ENCODE data around the gene ATP8B2.
A peak's percentile ranks its signal among the peaks of the same experiment; 100 is the strongest.
"Not testable (repeated sequence)": the region's sequence is repeated elsewhere in the genome, so short reads cannot be mapped to it uniquely, and the experiment has no call there.

Gene ATP8B2

GRCh38 chr1:154324669-154325582, at the start of gene ATP8B2:
ATP8B2 (plus strand) TSS chr1:154325525; CDS start chr1:154328142, 2,617 bp downstream.
- DNase-seq (ENCODE audit: insufficient read length, low spot score), result peak; percentile 81
- no peak for FAIRE-seq

DNA sequence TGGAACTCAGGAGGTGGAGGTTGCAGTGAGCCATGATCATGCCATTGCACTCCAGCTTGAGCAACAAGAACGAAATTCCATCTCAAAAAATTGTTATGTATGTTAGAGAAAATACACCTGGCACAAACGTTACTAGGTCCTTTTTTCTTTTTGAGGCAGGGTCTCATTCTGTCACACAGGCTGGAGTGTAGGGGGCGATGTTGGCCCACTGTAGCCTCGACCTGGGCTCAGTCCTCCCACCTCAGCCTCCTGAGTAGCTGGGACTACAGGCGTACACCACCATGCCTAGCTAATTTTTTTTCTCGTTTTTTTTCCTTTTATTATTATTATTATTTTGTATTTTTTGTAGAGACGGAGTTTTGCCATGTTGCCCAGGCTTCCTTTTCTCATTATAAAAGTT, 48.5 kb upstream of the ATP8B2 start:
- no peak for DNase-seq (ENCODE audit: insufficient read length, low spot score)
- FAIRE-seq, result no peak

DNA sequence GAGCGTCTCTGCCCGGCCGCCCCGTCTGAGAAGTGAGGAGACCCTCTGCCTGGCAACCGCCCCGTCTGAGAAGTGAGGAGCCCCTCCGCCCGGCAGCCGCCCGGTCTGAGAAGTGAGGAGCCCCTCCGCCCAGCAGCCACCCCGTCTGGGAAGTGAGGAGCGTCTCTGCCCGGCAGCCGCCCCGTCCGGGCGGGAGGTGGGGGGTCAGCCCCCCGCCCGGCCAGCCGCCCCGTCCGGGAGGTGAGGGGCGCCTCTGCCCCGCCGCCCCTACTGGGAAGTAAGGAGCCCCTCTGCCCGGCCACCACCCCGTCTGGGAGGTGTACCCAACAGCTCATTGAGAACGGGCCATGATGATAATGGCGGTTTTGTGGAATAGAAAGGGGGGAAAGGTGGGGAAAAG, 37.7 kb upstream of the ATP8B2 start:
- not testable (repeated sequence) for FAIRE-seq; DNase-seq (ENCODE audit: insufficient read length, low spot score)

DNA sequence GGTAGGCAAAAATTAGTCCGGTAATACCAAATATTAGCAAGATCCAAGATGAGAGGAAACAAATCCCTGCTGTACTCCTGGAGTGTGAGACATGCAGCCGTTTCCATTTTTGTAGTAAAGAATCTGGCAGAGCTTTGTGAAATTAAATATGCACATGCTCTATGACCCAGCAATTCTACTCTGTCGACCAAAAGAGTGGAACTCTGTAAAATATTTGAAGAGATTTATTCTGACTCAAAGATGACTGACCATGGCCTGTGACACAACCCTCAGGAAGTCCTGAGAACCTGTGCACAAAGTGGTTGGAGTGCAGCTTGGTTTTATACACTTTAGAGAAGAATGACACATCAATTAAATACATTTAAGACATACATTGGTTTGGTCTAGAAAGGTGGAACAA, 36.7 kb upstream of the ATP8B2 start:
- FAIRE-seq, result no peak
- DNase-seq (ENCODE audit: insufficient read length, low spot score), result no peak

- FAIRE-seq, result no peak
- DNase-seq (ENCODE audit: insufficient read length, low spot score), result no peak
Measured at GRCh38 chr1:154290921-154291320, 34.4 kb upstream of the ATP8B2 start.

DNA sequence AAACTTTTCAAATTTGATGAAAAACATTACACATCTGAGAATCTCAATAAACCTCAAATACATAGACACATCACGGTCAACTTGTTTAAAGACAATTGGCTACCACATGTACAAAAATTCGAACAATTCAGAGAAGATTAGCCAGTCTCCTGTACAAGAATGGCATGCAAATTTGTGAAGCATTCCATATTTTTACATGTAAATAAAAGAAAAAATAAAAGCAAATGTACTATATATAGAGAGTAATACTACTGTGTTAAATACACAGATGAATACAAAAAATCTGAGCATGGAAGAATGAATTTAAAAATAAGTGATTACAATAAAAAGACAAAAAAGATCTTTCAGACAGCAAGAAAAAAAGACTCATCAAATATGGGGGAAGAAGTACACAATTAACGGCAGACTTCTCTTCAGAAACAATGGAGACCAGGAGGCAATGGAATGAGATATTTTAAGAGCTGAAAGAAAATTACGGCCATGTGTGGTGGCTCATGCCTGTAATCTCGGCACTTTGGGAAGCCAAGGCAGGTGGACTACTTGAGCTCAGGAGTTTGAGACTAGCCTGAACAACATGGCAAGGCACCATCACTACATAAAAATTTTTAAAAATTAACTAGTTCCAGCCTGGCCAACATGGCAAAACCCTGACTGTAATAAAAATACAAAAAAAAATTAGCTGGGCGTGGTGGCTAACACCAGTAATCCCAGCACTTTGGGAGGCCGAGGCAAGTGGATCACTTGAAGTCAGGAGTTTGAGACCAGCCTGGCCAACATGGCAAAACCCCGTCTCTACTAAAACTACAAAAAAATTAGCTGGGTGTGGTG, 29.7 kb upstream of the ATP8B2 start:
- no peak for DNase-seq (ENCODE audit: insufficient read length, low spot score)
- no peak for FAIRE-seq

GRCh38 chr1:154301582-154301981, 23.7 kb upstream of the ATP8B2 start:
- no peak for FAIRE-seq
- DNase-seq (ENCODE audit: insufficient read length, low spot score), result no peak

- DNase-seq (ENCODE audit: insufficient read length, low spot score) (no peak), FAIRE-seq (no peak)
Measured at GRCh38 chr1:154304664-154305337, 20.5 kb upstream of the ATP8B2 start.

DNA sequence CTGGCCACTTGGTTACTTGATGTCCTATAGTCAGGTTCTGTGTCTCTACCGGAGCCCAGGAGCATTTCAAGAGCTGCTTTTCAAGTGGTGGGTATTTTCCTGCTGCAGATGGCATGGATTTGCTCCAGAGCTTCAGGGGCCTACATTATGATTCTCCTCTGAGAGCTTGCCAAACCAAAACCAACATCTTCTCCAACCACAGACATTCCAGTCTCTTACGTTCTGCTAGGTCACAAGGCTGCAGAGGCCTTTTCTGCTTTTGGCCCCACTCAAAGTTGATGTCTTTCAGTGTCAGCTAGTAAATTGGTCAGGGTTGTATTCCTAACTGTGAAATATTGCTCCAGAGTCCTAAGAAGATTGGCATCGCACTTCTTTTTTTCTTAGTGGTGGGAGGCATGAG, 19.2 kb upstream of the ATP8B2 start:
- DNase-seq (ENCODE audit: insufficient read length, low spot score) (no peak), FAIRE-seq (no peak)

DNA sequence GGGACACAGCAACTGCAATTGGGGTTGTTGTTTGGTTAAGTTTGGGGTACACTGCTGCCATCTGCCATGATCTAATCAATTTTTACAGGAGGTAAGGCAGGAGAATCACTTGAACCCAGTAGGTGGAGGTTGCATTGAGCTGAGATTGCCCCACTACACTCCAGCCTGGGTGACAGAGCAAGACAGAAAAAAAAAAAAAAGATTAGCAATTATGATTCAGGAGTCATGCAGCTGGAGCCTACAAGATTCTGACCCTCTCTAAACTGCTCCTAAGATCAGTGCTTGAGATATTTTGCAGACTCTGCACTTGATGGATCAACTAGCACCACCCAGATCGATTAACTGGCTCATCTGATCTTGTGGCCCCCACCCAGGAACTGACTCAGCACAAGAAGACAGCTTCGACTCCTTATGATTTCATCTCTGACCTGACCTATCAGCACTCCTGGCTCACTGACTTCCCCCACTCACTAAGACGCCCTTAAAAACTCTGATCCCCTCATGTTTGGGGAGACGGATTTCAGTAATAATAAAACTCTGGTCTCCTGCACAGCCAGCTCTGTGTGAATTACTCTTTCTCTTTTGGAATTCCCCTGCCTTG, 17.6 kb upstream of the ATP8B2 start:
- FAIRE-seq; DNase-seq (ENCODE audit: insufficient read length, low spot score): not testable (repeated sequence)

DNA sequence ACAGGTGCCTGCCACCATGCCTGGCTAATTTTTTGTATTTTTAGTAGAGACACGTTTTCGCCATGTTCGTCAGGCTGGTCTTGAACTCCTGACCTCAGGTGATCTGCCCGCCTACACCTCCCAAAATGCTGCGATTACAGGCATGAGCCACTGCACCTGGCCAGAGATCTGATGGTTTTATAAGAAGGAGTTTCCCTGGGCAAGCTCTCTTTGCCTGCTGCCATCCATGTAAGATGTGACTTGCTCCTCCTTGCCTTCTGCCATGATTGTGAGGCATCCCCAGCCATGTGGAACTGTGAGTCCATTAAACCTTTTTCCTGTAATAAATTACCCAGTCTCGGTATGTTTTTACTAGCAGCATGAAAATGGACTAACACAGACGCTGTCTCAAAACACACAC, 16.2 kb upstream of the ATP8B2 start:
- not testable (repeated sequence) for FAIRE-seq; DNase-seq (ENCODE audit: insufficient read length, low spot score)

DNA sequence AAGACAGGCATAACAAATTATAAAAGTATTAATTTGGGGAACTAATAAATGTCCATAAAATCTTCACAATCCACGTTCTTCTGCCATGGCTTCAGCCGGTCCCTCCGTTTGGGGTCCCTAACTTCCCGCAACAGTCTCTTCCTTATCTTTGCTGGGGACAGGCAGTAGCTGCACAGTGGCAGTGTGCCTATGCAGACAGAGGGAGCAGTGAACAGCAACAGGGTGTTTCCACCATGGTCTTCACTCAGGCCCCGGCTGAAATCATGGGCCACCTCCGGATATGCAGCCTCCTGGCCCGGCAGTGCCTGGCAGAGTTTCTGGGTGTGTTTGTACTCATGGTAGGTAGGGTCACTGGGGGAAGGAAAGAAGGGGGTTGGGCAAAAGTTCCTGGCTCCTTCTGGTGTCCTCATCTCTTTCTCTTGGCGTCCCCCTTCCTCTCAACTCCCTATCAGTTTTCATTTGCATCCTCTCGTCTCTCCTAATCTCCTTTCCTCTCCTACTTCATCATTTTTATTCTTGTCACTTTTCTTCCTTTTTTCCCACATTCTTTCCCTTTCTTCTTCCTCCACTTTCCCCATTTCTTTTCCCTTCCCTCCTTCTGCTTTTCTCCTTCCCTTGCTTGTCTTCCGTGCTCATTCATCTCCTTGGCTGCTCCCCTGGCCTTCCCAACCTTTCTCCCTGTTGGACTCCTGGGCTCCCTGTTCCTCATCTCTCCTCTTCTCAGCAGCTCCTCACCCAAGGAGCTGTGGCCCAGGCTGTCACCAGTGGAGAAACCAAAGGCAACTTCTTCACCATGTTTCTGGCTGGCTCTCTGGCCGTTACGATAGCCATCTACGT, 12.9 kb upstream of the ATP8B2 start:
- not testable (repeated sequence) for DNase-seq (ENCODE audit: insufficient read length, low spot score); FAIRE-seq

DNA sequence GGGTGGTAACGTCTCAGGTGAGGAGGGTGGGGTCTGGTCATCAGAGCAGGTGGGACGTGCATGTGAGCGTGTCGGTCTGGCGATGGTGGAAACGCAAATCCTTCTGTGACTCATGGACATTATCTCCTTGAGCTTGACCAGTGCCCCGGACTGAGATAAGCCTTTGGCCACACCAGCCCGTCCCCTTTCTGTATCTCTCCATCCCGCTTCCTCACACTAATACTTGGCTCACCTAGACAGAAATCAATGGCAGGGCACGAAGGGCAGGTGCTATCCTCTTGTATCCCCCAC, 12.3 kb upstream of the ATP8B2 start:
- DNase-seq (ENCODE audit: insufficient read length, low spot score) (no peak), FAIRE-seq (no peak)

DNA sequence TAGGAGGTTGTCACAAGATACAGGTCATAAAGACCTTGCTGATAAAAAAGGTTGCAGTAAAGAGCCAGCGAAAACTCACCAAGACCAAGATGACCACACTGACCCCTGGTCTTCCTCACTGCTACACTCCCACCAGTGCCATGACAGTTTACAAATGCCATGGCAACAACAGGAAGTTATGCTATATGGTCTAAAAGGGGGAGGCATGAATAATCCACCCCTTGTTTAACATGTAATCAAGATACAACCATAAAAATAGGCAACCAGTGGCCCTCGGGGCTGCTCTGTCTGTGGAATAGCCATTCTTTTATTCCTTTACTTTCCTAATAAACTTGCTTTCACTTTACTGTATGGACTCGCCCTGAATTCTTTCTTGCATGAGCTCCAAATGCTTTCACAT, 11.1 kb upstream of the ATP8B2 start:
- FAIRE-seq; DNase-seq (ENCODE audit: insufficient read length, low spot score): not testable (repeated sequence)

DNA sequence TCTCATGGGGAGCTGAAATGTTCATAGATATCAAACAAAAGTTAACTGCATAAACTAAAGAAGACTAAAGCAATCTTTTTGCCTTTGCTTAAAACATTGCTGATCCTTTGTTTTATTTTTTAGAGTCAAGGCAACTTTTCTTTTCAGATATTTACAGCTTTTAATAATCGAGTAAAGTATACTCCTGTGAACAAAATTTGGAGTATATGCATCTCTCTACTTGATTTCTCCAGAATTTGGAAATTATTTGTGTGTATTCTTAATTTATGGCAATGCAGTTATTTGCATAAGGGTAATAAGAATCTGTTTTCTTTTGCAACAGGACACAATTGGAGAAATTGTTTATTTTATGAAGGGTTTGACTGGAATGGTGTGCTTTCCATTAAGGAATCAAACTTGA, 8.6 kb upstream of the ATP8B2 start:
- no peak for DNase-seq (ENCODE audit: insufficient read length, low spot score)
- FAIRE-seq, result no peak

GRCh38 chr1:154318386-154318785, 6.9 kb upstream of the ATP8B2 start:
- DNase-seq (ENCODE audit: insufficient read length, low spot score) (no peak), FAIRE-seq (no peak)

DNA sequence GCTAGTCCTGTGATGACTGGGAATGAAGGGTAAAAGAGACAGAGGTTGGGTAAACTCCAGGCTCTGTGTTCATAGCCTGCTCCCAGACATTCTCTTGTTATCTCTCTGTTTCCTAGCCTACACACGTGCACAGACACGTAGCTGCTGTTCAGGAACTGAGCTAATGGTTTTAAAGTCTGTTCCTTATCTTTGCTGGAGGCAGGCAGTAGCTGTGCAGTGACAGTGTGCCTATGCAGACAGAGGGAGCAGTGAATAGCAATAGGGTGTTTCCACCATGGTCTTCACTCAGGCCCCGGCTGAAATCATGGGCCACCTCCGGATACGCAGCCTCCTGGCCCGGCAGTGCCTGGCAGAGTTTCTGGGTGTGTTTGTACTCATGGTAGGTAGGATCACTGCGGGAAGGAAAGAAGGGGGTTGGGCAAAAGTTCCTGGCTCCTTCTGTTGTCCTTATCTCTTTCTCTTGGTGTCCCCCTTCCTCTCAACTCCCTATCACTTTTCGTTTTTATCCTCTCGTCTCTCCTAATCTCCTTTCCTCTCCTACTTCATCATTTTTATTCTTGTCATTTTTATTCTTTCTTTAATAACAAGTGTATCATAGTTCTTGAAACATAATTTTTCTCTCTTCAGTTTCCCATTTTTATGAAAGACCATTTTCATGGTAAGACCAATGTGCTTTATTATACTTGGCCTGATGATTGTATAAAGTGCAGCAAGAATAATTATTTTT, 4.3 kb upstream of the ATP8B2 start, which contains the start of gene AQP10:
Gene AQP10, plus strand, starts transcription at position 212 of the 727 bp plus-strand sequence. Its CDS starts 63 bp downstream, at position 275.
- DNase-seq (ENCODE audit: insufficient read length, low spot score) (no peak), FAIRE-seq (no peak)

DNA sequence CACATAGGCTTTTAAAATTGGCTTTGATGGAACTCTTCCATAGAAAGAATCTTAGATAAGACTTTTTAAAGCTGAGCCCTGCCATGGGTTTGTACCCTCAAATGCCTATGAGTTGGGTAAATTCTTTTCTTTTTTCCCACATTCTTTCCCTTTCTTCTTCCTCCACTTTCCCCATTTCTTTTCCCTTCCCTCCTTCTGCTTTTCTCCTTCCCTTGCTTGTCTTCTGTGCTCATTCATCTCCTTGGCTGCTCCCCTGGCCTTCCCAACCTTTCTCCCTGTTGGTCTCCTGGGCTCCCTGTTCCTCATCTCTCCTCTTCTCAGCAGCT, 3.8 kb upstream of the ATP8B2 start:
- not testable (repeated sequence) for FAIRE-seq; DNase-seq (ENCODE audit: insufficient read length, low spot score)

GRCh38 chr1:154323493-154323892, 1.8 kb upstream of the ATP8B2 start:
- FAIRE-seq (no peak), DNase-seq (ENCODE audit: insufficient read length, low spot score) (no peak)
